GM19043 (cell line): ENCODE measurements around the gene AKT1.

ENCODE experiments used
- ATAC-seq: cut with Tn5 transposase; IDR thresholded peaks from one replicate; pipeline ENCODE4 v1.9.1; 2021; ENCODE audit warnings: low read depth; ENCODE audit not compliant: unreplicated experiment

The AKT1 gene

DNA sequence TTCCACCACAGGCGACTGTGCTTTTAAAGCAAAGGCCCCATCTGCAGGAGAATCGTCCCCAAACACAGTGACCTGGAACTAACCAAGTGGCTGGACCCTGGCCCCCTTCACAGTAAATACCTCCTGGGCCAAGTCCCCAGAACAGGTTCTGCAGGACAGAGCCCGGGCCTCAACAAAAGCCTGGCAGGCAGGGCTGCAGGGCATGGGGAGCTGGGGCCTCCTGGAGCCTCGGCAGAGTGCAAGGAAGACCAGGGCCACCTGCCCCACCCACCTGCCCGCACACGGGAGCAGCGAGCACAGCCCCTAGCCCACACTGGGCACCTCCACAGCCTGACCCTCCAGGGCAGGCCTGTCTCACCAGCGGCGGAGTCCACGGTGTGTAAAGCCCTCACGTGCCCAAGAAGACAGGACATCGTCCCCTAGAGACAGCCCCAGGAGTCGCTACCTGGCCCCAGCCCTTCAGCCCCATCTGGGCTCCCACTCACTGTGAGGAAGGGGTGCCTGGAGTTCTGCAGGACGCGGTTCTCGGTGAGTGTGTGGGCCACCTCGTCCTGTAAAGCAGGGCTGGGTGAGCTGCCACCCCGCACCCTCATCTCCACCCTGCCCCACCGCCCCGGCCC, 21.0 kb downstream of the AKT1 start:
- no peak for ATAC-seq

DNA sequence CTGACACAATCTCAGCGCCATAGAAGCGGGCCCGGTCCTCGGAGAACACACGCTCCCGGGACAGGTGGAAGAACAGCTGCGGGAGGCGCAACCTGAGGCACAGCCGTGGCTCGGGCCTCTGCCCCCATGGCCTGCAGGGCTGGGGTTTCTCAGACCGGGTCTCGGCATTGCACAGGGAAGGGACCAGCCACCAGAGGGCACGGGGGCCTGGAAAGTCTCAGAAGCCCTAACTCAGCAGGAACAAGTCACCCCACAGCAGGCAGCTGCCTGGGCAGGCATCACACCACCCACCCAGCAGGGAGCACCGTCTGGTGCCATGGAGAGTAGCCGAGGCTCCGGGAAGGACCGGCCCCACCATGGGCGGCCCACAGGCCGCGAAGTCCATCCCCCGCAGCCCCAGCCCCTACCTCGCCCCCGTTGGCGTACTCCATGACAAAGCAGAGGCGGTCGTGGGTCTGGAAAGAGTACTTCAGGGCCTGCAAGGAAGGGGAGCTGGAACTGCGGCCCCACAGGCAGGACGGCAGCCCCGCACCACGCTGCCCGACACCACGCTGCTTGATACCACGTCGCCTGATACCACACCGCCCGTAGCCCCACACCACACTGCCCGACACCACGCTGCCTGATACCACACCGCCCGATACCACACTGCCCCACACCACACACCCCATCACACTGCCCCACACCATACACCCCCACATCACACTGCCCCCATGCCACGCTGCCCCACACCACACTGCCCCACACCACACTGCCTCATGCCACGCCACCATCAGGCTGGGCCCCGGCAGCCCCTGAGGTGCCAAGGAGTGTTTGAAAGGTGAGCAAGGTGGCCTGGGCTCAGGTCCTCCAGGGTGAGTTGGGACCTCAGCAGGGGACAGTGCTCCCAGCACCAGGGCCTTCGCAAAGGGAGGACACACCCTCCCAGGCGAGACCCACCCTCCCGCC, 21.8 kb downstream of the AKT1 start:
- no peak for ATAC-seq

DNA sequence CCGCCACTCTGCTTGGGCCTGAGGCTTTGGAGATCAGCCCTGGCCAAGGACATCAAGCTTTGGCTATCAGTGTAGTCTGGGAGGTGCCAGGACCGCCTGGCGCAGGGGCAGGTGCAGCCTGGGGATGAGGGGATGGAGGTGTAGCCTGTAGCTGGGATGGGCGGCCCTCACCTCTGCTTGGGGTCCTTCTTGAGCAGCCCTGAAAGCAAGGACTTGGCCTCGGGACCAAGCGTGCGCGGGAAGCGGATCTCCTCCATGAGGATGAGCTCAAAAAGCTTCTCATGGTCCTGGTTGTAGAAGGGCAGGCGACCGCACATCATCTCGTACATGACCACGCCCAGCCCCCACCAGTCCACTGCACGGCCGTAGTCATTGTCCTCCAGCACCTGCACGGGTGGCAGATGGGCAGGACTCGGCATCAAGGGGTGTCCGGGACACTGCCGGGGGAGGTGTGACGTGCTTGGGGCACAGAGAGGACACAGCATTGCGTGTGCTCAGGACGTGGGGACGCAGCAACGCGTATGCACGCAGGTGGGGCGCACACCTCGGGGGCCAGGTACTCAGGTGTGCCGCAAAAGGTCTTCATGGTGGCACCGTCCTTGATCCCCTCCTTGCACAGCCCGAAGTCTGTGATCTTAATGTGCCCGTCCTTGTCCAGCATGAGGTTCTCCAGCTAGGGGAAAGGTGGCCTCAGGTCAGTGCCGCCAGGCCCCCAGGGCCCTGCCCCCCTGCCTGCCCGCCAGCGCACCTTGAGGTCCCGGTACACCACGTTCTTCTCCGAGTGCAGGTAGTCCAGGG, 22.6 kb downstream of the AKT1 start:
- ATAC-seq = no peak

DNA sequence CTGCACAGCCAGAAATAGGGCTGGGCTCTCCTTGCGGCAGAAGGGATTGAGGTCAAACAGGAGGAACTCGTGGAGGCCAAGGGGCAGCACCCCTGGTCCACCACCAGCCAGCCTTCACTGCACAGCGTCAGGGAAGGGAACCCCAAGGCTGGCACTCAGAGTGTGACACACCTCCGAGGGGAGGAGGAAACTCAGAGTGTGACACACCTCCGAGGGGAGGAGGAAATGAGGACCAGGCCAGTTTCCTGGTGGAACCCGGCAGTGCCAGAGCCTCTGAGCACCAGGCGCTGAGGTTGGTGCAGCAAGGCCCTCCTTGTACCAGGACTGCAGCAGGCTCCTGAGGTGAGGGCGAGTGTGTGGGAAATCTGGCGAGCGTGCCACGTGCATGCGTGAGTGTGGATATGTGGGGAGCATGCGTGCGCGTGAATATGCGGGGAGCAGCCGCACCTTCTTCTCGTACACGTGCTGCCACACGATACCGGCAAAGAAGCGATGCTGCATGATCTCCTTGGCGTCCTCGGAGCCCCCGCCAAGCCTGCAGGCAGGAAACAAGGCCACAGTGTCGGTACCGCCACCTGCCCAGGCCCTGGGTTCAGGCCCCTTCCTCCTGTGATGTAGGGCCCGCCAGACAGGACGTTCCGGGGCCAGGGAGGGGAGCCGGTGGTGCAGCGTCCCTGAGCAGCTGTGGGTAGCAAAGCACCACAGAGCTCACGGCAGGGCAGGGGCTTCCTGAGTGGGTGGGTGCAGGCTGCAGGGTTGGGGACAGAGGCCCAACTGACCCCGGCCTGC, 23.4 kb downstream of the AKT1 start:
- no peak for ATAC-seq

DNA sequence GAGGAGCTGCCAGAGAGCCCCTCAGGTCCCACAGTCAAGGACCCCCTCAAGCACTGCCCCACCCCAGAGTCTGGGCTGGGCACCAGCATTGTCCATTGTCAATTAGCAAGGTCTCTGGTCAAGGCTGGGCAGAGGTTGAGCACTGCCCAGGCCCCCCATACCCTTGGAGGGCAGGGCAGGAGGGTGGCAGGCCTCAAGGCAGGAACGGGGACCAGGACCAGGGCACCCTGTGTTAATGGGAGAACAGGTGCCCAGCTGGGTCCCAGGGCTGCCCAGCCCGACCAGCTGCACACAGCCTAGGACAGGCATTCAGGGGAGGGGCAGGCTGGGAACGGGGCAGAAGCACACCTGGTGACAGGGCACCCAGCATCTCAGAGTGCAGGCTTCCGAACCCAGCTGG, 24.2 kb downstream of the AKT1 start:
- no peak for ATAC-seq

DNA sequence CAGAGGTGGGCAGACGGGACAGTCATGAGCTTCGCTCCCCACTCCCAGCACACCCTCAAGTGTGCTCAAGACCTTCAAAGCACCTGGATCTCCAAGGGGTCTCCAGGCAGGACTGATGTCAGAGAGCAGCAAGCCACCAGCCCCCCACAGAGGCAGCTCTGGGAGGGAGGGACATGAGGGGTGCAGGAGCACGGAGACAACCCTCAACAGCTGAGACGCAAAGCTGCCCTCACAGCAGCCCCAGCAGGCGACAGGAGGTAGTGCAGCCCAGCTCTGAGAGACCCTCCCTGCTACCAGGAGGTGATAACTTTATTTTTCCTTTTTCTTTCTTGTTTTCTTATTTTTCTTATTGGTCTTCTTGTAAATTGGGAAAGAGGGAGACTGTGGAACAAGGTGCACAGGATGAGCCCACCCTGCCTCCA, 24.7 kb downstream of the AKT1 start:
- no peak for ATAC-seq

DNA sequence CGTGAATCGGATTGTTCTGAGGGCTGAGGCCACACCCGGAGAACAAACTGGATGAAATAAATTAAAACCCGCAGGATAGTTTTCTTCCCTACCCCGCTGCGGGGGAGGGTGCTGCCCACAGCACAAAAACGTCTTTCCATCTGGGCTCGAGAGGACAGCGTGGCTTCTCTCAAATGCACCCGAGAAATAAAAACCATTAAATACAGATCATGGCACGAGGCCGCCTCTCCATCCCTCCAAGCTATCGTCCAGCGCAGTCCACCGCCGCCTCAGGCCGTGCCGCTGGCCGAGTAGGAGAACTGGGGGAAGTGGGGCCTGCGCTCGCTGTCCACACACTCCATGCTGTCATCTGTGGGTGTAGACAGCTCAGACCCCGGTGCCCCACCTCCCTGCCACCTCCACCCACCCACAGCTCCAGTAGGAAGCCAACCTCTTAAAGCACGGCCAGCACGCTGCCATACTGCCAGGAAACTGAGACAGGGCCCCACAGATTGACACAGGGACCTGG, 25.4 kb downstream of the AKT1 start:
- ATAC-seq = no peak

DNA sequence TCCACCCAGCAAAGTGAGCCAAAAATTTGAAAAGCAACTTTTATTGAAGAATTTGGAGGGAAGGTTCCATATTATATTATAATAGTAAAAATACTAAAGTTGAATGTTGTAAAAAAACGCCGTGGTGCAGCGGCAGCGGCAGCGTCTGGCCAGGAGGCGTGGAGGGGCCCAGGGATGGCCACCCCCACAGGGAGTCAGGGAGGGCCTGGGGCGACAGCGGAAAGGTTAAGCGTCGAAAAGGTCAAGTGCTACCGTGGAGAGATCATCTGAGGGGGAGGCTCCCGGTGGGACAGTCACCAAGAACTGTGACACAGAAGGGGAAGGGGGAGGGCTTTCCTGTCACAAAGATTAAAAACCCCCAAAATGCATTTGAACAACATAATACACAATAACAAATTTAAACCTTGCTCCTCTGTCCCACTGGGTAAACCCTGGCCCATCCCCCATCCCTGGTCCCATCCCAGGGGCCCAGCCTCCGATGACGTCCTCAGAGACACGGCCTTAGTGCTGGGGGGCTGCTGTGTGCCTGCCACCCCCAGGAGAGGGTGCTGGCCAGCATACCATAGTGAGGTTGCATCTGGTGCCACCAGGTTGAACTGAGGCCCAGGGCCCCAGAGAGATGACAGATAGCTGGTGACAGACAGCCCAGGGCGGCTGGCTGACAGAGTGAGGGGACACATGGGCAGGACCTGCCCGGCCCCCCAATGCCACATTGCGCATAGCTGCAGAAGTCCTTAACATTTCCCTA, 26.1 kb downstream of the AKT1 start:
- ATAC-seq = no peak

DNA sequence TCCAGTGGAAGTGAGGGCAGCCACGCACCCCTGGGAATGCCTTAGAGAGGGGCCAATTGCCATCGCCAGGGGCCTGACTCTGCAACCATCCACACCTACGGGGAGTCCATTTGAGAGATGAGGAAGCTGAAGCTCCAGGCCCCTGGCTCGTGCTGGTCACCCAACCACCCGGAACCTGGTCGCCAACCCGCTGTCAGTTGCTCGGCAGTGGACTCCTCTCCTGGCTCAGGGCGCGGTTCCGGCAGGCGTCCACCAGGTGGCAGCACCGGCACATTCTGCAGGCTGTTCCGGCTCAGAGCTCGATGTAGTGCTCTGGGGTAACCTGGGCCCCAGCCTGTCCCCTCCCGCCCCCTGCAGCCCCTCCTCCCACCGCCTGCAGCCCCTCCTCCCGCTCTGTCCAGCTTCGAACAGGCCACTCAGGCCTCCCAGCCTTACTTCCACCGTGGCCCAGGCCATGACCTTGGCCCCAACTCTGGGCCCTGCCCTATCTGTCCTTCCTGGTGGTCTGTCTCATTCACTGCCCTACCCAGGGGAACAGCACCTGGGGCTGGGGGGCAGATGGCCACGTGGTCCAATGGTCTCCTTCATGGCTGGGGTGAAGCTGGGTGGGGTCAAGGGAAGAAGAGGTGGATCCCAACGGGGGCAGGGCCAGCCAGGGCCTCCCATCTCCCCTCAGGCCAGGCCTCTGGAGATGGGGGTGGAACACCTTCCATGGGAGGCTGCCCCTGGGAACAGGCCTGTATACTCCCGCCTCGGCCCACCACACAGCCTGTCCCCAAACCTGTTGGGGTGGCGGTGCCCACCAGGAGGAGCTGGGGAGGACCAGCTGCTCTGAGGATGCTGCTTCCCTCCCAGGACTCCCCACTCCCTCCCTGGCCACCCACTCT, 26.9 kb downstream of the AKT1 start:
- peak; percentile 84 for ATAC-seq

DNA sequence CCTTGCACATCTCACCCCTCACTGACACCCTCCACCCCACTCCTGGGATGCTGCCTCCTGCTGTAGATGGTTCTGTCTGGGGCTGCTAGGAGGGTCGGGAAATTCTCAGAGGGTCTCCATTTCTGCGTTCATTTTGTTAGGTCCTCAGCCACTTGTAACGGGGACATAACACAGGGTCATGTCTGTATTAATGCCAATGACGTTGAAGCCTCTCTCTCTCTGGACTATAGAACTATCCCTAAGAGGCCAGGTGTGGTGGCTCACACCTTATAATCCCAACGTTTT, 28.0 kb downstream of the AKT1 start:
- no peak for ATAC-seq

DNA sequence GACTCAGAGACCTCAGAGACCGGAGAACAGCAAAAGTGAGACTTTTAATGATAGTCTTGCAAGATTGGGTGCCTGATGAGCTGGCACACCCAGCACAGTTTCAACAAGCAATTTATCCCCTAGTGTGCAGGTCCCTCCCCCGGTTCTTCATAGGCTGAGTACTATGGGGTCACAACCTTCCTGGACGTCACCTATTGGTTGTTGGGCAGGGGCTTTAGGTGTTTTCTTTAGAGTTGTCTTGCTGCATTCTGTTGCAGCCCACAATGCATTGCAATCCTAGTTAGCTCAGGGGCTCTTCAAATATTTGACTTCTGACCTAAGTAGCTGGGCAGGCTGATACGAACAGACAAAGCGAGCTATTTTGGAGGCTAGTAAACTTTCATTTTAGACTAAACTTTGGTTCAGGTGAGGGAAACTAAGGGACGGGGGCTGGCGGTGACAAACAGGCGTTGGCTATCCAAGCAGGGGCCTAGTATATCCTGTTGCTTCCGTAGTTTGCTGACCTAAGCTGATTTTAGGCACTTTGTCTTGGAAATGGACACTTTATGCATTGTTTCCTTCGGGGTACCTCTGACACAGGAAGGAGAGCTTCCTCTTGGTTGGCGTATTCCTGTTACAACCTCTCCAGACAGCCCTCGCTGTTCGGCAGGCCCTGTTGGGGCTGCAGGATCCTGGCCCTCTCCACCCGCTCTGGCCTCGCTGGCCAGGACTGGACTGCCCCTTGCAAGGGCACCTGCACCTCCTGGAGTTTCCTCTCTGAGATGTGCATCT, 28.5 kb downstream of the AKT1 start:
- ATAC-seq = no peak

DNA sequence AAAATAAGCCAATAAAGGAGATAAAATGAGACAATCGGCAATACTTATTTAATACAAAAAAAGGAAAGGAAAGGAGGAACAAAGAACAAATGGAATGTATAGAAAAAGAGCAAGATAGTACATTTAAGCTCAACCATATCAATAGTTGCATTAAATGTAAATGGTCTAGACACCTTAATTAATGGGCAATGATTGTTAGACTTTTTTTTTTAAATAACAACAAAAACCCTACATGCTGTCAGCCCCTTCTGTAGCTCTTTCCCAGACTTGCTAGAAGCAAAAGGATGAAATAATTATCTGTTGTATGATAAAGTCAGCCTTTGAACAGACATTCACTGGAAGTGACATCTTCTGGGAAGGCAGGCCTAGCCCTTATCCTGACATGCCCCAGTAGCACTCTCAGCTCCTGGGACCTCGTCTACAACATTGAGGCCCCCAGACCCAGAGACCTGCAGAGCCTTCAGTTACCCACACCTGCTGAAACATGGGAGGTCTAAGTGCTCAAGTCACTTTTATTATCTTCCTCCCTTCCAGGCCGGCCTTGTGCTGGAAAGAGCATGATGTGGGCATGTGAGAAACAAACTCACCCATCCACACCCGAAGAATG, 29.2 kb downstream of the AKT1 start:
- ATAC-seq = no peak

DNA sequence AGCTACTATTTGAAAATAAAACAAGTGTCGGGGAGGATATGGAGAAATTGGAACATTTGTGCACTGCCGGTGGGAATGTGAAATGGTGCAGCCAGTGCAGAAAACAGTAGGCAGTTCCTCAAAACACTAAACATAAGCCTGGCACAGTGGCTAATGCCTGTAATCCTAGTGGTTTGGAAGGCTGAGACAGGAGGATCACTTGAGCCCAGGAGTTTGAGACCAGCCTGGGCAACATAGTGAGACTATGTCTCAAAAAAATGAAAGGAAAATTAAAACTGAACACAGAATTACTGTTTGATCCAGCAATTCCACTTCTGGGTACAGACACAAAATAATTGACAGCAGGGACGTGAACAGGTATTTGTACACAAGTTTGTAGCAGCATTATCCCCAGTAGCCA, 30.0 kb downstream of the AKT1 start:
- ATAC-seq = no peak

DNA sequence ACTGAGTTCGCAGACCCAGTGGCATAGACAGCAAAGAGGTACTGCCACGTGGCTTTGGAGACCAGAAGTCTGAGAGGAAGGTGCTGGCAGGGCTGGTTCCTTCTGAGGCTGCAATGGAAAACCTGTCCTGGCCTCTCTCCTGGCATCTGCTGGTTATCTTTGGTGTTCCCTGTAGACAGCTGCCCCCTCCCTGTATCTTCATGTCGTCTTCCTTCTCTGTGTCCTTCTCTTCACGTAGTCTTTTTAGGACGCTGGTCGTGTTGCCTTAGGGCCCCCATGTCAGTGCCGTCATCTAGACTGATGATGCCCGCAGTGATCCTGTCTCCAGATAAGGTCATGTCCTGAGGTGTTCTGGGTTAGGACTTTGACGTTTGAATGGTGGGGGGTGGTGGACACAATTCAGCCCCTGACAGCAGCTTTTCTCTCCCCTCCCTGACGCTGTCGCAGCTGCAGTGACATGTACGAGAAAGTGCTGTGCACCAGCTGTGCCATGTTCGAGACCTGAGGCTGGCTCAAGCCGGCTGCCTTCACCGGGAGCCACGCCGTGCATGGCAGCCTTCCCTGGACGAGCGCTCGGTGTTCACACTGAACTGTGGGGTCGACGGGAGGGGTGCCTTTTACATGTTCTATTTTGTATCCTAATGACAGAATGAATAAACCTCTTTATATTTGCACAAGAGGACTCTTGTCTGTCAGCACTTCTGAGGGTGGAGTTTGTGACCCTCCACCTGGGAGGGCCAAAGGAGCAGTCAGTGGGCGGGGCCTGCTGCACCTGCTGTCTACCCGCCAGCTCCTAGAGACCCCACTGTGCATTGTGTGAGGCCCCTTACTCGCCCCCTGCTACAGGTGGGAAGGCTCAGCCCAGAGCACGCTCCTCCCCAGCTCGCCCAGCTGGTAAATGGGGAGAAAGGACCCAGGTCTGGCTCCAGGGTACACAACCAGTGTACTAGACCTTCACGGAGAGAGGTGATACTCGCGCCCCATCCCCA, 36.3 kb downstream of the AKT1 start:
- ATAC-seq = no peak

DNA sequence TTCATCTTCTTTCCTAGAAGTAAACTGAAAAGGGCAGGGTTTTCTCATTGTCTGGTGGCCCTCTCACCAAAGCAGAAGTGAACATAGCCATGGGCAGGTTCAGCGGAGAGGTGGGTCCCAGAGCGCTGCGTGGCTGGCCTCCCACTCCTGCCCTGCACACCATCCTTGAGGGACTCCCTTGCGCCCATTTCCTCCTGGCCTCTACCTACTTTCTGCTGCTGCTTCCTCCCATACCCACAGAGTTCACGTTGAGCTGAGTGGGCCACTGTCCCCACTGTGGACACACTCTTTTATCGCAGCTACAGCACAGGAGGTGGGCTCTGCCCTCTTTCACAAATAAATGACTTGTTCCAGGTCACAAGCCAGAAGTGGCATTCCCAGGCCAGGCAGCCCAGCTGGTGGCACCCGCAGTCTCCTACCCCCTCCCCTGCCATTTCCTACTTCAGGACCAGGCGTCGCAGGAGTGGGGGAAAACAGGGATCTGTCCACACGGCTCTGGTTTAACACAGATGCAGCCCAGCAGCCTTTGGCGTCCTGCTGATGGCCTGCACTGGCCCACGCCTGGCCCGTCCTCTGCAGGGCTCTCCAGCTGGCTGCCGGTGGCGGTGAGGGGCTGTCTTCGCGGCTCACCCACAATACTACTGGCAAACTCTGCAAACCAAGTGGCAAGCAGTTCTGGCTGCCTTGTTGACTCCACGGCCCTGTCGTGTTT, 37.7 kb downstream of the AKT1 start:
- ATAC-seq = no peak

DNA sequence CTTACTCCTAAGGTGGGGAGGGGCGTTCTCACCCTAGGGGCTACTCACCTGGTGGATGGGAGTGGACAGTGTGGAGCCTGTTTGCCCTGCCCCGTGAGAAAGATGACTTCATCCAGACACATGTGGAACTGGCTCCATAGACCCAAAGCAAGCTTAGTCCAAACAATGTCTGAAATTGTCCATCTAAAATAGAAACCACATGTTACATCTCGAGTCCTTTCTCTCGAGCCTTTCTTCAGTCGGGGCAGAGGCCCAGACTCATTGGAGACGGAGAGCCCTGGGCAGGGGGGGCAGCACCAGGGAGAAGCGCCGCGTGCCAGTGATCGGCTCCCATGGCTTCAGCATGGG, 38.3 kb downstream of the AKT1 start:
- ATAC-seq = no peak
